Neural progenitor cell (in vitro differentiated cells): ENCODE data around the gene KAZALD1.

ENCODE experiments used
- EZH2 ChIP-seq: fragments of 200-600 bp; sonication (generic); IDR thresholded peaks from 2 replicates; pipeline ENCODE4 v1.6.1; 2017; ENCODE audit warnings: antibody characterized with exemption, mild to moderate bottlenecking, moderate library complexity
- EZH2phosphoT487 ChIP-seq: fragments of 200-600 bp; sonication (generic); IDR thresholded peaks from 2 replicates; pipeline ENCODE4 v1.6.1; 2017; ENCODE audit warnings: antibody characterized with exemption
- TF ChIP-seq, protein P1 (sequence below): fragments of 200-600 bp; sonication (generic); IDR thresholded peaks from 2 replicates; pipeline ENCODE4 v1.5.1; 2017; ENCODE audit warnings: antibody characterized with exemption, mild to moderate bottlenecking

DNA sequence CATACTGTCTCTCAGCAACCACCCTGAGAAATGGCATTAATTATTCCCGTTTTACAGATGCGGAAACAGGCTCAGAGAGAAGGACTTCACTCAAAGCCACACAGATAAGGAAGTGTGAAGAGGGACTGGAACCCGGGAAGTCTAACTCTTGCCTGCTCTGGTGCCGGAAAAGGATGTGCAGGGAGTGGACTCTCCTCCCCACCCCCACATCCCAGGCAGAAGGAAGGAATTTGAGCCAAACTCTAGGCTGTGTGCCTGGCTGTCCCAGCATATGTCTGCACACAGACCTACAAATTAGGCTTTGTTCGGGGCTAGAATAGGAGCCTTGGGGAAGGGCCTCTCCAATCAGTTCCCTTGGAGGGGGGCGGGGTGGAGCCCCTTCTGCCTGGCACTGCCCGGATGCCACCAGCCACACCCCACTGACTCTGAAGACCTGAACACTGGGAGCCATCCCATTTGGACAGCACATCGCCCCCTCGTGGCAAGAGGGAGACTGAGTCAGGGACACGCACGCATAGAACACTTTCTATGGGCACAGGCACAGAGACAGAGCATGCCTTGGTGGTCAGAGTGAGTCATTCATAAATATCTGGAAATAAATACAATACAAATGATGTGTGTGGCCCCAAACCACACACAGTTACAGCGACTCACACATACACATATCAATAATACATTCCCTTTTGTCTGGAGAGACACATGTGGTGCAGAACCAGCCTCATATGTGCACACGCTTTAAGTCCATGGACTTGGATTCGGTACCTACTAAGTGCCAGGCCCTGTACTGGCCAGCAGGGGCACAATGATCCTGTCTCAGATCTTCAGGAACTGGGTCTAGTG lies 49.0 kb upstream of the KAZALD1 start:
- TF ChIP-seq, protein P1, sequence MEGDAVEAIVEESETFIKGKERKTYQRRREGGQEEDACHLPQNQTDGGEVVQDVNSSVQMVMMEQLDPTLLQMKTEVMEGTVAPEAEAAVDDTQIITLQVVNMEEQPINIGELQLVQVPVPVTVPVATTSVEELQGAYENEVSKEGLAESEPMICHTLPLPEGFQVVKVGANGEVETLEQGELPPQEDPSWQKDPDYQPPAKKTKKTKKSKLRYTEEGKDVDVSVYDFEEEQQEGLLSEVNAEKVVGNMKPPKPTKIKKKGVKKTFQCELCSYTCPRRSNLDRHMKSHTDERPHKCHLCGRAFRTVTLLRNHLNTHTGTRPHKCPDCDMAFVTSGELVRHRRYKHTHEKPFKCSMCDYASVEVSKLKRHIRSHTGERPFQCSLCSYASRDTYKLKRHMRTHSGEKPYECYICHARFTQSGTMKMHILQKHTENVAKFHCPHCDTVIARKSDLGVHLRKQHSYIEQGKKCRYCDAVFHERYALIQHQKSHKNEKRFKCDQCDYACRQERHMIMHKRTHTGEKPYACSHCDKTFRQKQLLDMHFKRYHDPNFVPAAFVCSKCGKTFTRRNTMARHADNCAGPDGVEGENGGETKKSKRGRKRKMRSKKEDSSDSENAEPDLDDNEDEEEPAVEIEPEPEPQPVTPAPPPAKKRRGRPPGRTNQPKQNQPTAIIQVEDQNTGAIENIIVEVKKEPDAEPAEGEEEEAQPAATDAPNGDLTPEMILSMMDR: peak; percentile 86
- TF ChIP-seq EZH2 (no peak), EZH2phosphoT487 (no peak)
